NCI-H510A (cell line): ENCODE measurements around the gene TBC1D19.
"Not testable (repeated sequence)": the region's sequence is repeated elsewhere in the genome, so short reads cannot be mapped to it uniquely, and the experiment has no call there.

Experiments used
- DNase-seq: peaks from one replicate; lab custom pipeline; 2025; lab: John Stamatoyannopoulos, UW

The TBC1D19 gene

DNA sequence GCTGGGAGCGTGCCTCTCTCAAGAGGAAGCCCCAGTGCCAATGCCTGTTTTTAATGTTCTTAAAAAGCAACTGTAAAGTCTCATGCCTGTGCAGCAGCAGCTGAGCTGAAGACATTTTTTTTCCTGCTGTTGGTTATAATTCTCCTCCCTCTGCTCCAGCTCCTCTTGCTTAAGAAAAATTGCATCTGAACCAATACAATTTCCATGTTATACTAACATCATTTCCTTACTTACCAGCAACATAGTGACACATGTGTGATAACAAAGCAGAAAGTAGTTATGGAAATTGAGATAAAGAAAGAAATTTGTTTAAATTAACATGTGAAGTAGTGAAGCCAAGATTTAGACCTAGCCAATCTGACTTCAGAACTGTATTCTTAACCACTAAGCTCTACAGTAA, 101.4 kb downstream of the TBC1D19 start:
- no peak for DNase-seq

GRCh38 chr4:26687728-26688127, 103.8 kb downstream of the TBC1D19 start:
- DNase-seq = no peak

GRCh38 chr4:26690506-26690905, 106.6 kb downstream of the TBC1D19 start:
- DNase-seq = no peak

DNA sequence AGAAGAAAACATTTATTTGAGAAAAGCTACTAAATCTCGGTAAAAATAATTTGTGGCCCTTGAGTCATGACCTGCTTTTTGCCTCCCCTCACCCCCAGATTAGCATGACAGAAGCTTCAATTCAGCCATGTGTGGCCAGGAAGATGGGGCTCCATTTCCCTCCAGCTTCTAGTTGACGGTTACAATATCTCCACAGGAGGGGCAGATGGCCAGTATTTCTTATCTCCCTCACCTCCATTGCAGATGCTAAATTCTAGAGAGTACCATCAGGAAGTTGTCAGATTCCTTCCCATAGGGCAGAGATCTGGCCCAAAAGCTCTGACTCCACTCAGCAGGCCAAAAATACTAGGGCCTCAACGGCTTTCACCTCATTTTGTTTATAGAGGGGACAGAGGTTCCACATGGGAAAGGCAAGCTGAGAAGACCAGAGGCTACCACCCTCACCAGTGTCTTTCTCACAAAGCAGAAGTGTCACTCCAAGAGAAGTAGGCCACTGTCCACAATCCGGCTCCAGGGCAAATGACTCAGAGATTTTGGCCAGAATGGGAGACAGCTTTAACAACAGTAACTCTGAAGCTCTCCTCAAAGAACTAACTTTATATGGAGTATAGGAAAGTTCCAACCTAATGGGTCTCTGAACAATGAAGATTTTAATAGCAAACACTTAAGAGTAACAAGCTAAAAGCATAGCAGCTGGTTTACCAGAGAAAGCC, 108.3 kb downstream of the TBC1D19 start:
- DNase-seq = no peak

DNA sequence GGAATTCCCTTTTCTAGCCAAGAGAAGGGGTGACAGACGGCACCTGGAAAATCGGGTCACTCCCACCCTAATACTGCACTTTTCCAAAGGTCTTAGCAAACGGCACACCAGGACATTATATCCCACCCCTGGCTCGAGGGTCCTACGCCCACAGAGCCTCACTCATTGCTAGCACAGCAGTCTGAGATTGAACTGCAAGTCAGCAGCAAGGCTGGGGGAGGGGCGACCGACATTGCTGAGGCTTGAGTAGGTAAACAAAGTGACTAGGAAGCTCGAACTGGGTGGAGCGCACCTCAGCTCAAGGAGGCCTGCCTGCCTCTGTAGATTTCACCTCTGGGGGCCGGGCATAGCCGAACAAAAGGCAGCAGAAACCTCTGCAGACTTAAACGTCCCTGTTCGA, 110.2 kb downstream of the TBC1D19 start:
- not testable (repeated sequence) for DNase-seq

DNA sequence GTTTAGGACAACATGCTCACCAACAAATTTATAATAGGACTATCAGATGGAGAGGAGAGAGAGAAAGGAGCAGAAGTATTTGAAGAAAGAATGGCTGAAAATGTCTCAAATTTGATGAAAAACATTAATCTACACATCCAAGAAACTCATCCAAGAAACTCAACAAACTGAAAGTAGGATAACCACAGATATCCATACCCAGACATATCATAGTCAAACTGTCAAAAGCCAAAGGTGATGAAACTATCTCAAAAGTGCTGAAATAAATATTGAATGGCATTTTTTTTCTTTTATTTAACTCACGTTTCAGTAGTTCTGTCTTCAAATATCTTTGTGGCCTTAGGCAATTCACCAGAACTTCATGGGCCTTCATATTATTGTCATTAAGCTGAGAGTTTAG, 116.2 kb downstream of the TBC1D19 start:
- DNase-seq = no peak

DNA sequence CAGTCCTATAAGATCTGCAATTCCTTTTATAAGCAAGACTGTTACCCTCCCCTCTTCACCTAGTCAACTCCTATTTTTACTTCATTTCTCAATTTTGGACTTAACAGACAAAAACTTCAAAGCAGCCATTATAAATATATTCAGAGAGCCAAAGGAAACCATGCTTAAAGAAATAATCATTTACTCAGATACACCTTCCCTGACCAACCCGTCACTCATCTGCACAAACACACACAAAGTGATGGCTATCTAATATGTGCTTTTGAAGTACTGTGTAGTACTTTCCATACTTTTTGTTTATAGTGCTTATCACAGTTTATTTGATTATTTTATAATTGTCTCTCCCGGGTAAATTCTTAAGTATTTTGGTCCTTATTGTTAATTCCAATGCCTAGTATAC, 117.2 kb downstream of the TBC1D19 start:
- DNase-seq = no peak

DNA sequence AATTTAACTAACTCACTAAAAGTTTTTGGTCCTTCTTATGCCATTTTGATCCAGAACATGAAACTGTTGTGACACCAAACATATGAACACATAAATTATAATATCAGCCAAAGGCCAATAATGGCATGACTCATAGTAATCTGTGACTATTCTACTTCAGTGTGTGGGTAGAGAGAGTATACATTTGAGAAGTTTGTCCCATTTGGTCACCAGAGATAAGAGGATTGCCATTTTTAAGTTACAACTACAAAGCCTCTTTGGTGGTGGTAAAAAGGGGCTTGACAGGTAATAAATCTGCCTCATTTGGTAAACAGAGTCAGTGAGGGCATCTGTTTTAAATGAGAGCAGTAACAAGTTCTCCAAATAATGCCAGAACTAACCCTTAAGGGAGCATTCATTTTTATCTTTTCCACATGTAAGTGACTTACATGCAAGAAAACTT, 117.9 kb downstream of the TBC1D19 start:
- DNase-seq = no peak

GRCh38 chr4:26707342-26707741, 123.5 kb downstream of the TBC1D19 start:
- no peak for DNase-seq

DNA sequence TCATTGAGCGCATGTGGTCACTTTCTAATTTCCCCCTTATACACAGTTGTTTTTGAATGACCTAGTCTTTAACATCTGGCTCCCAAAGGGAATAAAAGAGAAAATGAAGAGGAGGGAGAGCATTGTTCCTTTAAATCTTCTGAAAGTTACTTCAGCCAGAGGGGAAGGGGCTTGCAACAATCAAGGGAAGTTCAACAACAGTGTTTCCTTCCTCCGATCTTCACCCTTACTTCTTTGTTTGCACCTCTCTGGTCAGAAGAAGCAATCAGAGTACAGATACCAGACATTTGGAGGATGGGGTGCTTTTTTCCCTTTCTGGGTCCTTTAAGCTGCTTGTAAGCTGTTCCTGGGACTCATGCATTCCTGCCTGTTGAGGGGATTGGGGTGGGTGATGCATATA, 125.4 kb downstream of the TBC1D19 start:
- DNase-seq = no peak

- no peak for DNase-seq
Observed at GRCh38 chr4:26713563-26714151, 129.8 kb downstream of the TBC1D19 start.

DNA sequence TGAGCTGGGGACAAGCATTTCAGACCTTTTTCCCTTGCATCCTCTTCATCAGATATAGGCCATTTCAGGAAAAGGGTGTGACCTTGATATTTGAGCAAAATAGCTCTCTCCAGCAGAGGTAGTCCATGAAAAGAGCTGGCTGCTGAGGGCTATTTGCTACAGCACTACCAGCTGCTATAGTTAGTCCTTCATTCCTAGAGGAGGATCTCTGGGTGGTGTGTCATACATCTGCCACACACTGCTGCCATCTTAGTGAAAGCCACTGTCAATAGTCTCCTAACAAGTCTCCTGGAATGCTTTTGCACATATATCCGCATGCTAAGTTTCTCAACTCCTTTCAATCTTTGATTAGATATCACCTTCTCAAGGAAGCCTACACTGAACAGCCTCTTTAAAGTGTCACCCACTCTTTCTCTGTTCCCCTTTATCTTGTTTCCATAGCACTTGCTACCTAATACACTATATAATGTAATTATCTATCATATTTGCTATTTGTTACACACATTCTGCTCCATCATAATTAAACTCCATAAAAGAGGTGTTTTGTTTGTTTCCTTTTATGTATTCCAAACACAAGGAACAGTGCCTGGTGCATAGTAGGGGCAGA, 131.9 kb downstream of the TBC1D19 start:
- no peak for DNase-seq

GRCh38 chr4:26717332-26717731, 133.4 kb downstream of the TBC1D19 start:
- no peak for DNase-seq

- no peak for DNase-seq
Observed at GRCh38 chr4:26719954-26720552, 136.2 kb downstream of the TBC1D19 start.

GRCh38 chr4:26721685-26722084, 137.8 kb downstream of the TBC1D19 start:
- no peak for DNase-seq

- no peak for DNase-seq
Observed at GRCh38 chr4:26723216-26723615, 139.3 kb downstream of the TBC1D19 start.

- DNase-seq = no peak
Observed at GRCh38 chr4:26724534-26724933, 140.7 kb downstream of the TBC1D19 start.

- no peak for DNase-seq
Observed at GRCh38 chr4:26726655-26727387, 142.9 kb downstream of the TBC1D19 start.

DNA sequence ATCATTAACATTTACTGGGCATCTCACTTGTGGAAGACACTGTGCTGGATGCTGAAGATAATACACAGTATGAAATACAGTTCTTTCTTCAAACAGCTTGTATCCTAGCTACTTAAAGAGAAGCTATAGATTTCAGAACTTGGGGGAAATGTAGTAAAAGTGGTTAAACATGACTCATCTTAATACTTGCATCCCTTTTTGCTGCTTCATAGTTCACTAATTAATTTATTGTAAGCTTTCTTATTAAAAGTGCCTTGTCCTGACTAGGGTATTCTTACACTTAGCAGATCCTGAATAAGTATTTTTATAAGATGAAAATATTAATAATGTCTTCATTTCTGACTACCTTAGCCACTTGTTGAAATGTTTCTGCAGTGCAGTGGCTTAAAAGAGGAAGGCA, 144.0 kb downstream of the TBC1D19 start:
- DNase-seq = no peak

GRCh38 chr4:26729027-26729426, 145.1 kb downstream of the TBC1D19 start:
- no peak for DNase-seq

- no peak for DNase-seq
Observed at GRCh38 chr4:26729547-26729946, 145.7 kb downstream of the TBC1D19 start.

GRCh38 chr4:26731351-26732035, 147.6 kb downstream of the TBC1D19 start:
- DNase-seq = no peak
